ENCODE data around the gene WEE2.
"Not testable (repeated sequence)": the region's sequence is repeated elsewhere in the genome, so short reads cannot be mapped to it uniquely, and the experiment has no call there.

Gene WEE2

GRCh38 chr7:141742229-141742628 lies 34.1 kb downstream of the WEE2 start:
- Histone ChIP-seq H3K9me3 (no peaks in the 10 kb centered on the region), H3K36me3 (replicated peaks) (peaks cover 82% of the 10 kb centered on the region), H3K4me3 (no peak overlapping the region), H3K4me1 (peaks cover 6% of the 10 kb centered on the region), H3K27me3 (ENCODE audit: low read depth) (no peaks in the 10 kb centered on the region)
- DNase-seq (ENCODE audit: low spot score in 2 of 2): no peak
- in situ Hi-C loops (cut with MboI; ENCODE audit: low sequenced_read_pairs): no loop called here

- Histone ChIP-seq H3K27me3 (ENCODE audit: low read depth) (no peaks in the 10 kb centered on the region), H3K4me1 (peaks cover 4% of the 10 kb centered on the region), H3K36me3 (replicated peaks) (peaks cover 94% of the 10 kb centered on the region), H3K9me3 (no peaks in the 10 kb centered on the region), H3K4me3 (no peak overlapping the region)
- no peak for DNase-seq (ENCODE audit: low spot score in 2 of 2)
- in situ Hi-C loops (cut with MboI; ENCODE audit: low sequenced_read_pairs): no loop called here
Observed at GRCh38 chr7:141744131-141744530, 36.0 kb downstream of the WEE2 start.

DNA sequence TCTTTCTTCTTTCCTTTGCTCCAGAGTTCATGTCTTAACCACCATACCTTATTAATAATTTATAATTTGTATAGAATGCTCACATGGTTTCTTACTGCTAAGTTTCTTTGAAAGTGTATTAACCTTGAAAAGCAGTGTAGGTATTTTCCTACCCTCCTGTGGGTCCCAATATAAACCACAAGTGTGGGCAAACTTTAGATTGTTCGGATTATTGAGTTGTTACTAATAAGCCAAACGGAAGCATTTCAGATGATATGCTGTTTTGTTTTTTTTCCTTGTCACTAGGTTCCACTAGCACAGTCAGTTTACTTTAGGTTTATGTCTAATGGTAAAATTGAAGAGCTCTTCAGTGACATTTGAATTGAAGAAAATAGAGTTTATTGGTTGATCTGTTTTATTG lies 40.2 kb downstream of the WEE2 start:
- H3K9me3 ChIP-seq: peaks cover 5% of the 10 kb centered on the region; the same call in 1 of the 2 replicates
- H3K4me3 ChIP-seq: no peak overlapping the region
- peaks cover 93% of the 10 kb centered on the region for H3K36me3 ChIP-seq (replicated peaks)
- no peak for DNase-seq (ENCODE audit: low spot score in 2 of 2)
- in situ Hi-C loops (cut with MboI; ENCODE audit: low sequenced_read_pairs): no loop called here
- H3K27me3 ChIP-seq (ENCODE audit: low read depth): no peaks in the 10 kb centered on the region
- H3K4me1 ChIP-seq: no peaks in the 10 kb centered on the region

DNA sequence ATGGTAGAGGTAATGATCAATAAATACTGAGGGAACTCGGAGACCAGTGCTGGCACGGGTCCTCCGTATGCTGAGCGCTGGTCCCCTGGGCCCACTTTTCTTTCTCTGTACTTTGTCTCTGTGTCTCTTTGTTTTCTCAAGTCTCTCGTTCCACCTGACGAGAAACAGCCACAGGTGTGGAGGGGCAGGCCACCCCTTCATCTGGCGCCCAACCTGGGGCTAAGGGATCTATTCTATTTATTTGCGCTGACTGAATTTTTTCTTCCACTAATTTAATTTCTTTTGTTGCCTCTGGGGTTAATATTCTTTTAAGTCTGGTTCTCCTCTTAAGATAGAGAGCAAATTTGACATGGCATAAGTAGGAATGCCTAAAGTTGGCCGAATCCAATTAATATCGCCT lies 43.8 kb downstream of the WEE2 start:
- H3K27me3 ChIP-seq (ENCODE audit: low read depth); H3K9me3 ChIP-seq; H3K4me3 ChIP-seq; H3K4me1 ChIP-seq; in situ Hi-C loops (cut with MboI; ENCODE audit: low sequenced_read_pairs): not testable (repeated sequence)
- peak in 1 of 2 experiments; percentile 29 for DNase-seq (ENCODE audit: low spot score in 2 of 2)
- peaks cover 73% of the 10 kb centered on the region for H3K36me3 ChIP-seq (replicated peaks)

GRCh38 chr7:141752634-141753033 lies 44.5 kb downstream of the WEE2 start:
- in situ Hi-C loops (cut with MboI; ENCODE audit: low sequenced_read_pairs): no loop called here
- Histone ChIP-seq H3K36me3 (replicated peaks) (peaks cover 73% of the 10 kb centered on the region), H3K4me1 (no peaks in the 10 kb centered on the region), H3K4me3 (no peak overlapping the region), H3K9me3 (peaks cover 5% of the 10 kb centered on the region; the same call in 1 of the 2 replicates), H3K27me3 (ENCODE audit: low read depth) (no peaks in the 10 kb centered on the region)
- no peak for DNase-seq (ENCODE audit: low spot score in 2 of 2)

DNA sequence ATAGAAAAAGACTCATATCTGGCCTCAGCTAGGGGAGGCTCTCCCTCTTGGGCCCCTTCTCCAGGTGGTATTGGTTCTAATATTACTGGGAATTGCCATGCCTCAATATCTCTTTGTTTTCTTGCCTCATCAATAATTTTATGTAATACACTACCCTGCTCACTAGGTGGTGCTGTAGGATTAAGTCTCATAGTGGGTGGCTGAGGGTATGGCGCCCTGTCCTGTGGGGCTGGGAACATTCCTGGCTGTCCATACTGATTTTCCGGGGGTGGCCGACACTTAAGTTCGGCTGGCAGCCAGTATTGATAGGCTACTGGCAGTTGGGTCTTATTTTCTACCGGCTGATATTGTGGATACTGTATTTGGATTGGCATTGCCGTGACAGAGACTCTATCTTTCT lies 46.8 kb downstream of the WEE2 start:
- DNase-seq (ENCODE audit: low spot score in 2 of 2): peak in 1 of 2 experiments; percentile 36
- Histone ChIP-seq H3K27me3 (ENCODE audit: low read depth) (no peaks in the 10 kb centered on the region), H3K9me3 (peaks cover 5% of the 10 kb centered on the region; the same call in 1 of the 2 replicates), H3K4me1 (no peaks in the 10 kb centered on the region), H3K36me3 (replicated peaks) (peaks cover 66% of the 10 kb centered on the region), H3K4me3 (no peak overlapping the region)
- in situ Hi-C loops (cut with MboI; ENCODE audit: low sequenced_read_pairs): no loop called here

GRCh38 chr7:141763797-141764196 lies 55.6 kb downstream of the WEE2 start, which contains the start of gene TAS2R3:
TAS2R3 (plus strand) TSS chr7:141764097; CDS start chr7:141764159, 62 bp downstream.
- Histone ChIP-seq H3K27me3 (ENCODE audit: low read depth) (no peaks in the 10 kb centered on the region), H3K36me3 (replicated peaks) (peaks cover 17% of the 10 kb centered on the region), H3K4me1 (no peaks in the 10 kb centered on the region), H3K9me3 (no peaks in the 10 kb centered on the region), H3K4me3 (no peak within 1 kb of the TSS)
- no peak for DNase-seq (ENCODE audit: low spot score in 2 of 2)
- in situ Hi-C loops (cut with MboI; ENCODE audit: low sequenced_read_pairs): no loop called here

DNA sequence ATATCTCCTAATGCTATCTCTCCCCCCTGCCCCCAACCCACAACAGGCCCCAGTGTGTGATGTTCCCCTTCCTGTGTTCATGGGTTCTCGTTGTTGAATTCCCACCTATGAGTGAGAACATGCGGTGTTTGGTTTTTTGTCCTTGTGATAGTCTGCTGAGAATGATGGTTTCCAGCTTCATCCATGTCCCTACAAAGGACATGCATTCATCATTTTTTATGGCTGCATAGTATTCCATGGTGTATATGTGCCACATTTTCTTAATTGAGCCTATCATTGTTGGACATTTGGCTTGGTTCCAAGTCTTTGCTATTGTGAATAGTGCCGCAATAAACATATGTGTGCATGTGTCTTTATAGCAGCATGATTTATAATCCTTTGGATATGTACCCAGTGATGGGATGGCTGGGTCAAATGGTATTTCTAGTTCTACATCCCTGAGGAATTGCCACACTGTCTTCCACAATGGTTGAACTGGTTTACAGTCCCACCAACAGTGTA lies 62.0 kb downstream of the WEE2 start:
- H3K36me3 ChIP-seq (replicated peaks); in situ Hi-C loops (cut with MboI; ENCODE audit: low sequenced_read_pairs); H3K27me3 ChIP-seq (ENCODE audit: low read depth); DNase-seq (ENCODE audit: low spot score in 2 of 2); H3K4me3 ChIP-seq; H3K9me3 ChIP-seq; H3K4me1 ChIP-seq: not testable (repeated sequence)

GRCh38 chr7:141776374-141776773 lies 68.2 kb downstream of the WEE2 start, which contains the start of gene TAS2R4:
TAS2R4 (plus strand) TSS chr7:141776674; CDS start chr7:141778489, 1,815 bp downstream.
- Histone ChIP-seq H3K27me3 (ENCODE audit: low read depth) (no peaks in the 10 kb centered on the region), H3K9me3 (no peaks in the 10 kb centered on the region), H3K36me3 (replicated peaks) (no peaks in the 10 kb centered on the region), H3K4me3 (no peak within 1 kb of the TSS), H3K4me1 (no peaks in the 10 kb centered on the region)
- in situ Hi-C loops (cut with MboI; ENCODE audit: low sequenced_read_pairs): no loop called here
- DNase-seq (ENCODE audit: low spot score in 2 of 2): no peak

Measured in HAP-1 (cell line).